ENCODE results near the gene UBE2K.
"Not testable (repeated sequence)": the region's sequence is repeated elsewhere in the genome, so short reads cannot be mapped to it uniquely, and the experiment has no call there.

- not testable (repeated sequence) for TF ChIP-seq CTCF (IDR thresholded peaks at IDR 0.05; ENCODE audit: poor library complexity); EZH2 (IDR thresholded peaks at IDR 0.05; ENCODE audit: borderline replicate concordance)
Observed at GRCh38 chr4:39792976-39793375, 95.0 kb downstream of the UBE2K start.

All from hepatocyte (in vitro differentiated cells).